ENCODE data around the gene ITSN2.

GRCh38 chr2:24354957-24355356, 5.4 kb downstream of the ITSN2 start:
- TF ChIP-seq ZC3H10 (CRISPR knock-in tag; IDR thresholded peaks at IDR 0.05) (no peak), ESRRG (CRISPR knock-in tag; IDR thresholded peaks at IDR 0.05) (no peak), PATZ1 (CRISPR knock-in tag; IDR thresholded peaks at IDR 0.05; ENCODE audit: borderline replicate concordance) (no peak), ZNF8 (CRISPR knock-in tag; IDR thresholded peaks at IDR 0.05) (no peak), SNAI2 (CRISPR knock-in tag; IDR thresholded peaks at IDR 0.05) (no peak), ZNF70 (CRISPR knock-in tag; IDR thresholded peaks at IDR 0.05) (no peak)
